ENCODE results near the gene RAX.
"Not testable (repeated sequence)": the region's sequence is repeated elsewhere in the genome, so short reads cannot be mapped to it uniquely, and the experiment has no call there.

DNA sequence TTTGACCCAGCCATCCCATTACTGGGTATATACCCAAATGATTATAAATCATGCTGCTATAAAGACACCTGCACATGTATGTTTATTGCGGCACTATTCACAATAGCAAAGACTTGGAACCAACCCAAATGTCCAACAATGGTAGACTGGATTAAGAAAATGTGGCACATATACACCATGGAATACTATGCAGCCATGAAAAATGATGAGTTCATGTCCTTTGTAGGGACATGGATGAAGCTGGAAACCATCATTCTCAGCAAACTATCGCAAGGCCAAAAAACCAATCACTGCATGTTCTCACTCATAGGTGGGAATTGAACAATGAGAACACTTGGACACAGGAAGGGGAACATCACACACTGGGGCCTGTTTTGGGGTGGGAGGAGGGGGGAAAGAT, 11.0 kb downstream of the RAX start:
- TF ChIP-seq, protein P1, sequence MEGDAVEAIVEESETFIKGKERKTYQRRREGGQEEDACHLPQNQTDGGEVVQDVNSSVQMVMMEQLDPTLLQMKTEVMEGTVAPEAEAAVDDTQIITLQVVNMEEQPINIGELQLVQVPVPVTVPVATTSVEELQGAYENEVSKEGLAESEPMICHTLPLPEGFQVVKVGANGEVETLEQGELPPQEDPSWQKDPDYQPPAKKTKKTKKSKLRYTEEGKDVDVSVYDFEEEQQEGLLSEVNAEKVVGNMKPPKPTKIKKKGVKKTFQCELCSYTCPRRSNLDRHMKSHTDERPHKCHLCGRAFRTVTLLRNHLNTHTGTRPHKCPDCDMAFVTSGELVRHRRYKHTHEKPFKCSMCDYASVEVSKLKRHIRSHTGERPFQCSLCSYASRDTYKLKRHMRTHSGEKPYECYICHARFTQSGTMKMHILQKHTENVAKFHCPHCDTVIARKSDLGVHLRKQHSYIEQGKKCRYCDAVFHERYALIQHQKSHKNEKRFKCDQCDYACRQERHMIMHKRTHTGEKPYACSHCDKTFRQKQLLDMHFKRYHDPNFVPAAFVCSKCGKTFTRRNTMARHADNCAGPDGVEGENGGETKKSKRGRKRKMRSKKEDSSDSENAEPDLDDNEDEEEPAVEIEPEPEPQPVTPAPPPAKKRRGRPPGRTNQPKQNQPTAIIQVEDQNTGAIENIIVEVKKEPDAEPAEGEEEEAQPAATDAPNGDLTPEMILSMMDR (IDR thresholded peaks at IDR 0.05 in 8 of 11, conservative IDR thresholded peaks at IDR 0.05 in 3 of 11) = not testable (repeated sequence)
- TF ChIP-seq POLR2A (IDR thresholded peaks at IDR 0.05) = not testable (repeated sequence)
